Mesendoderm (in vitro differentiated cells): ENCODE measurements around the gene PEX13.
"Not testable (repeated sequence)": the region's sequence is repeated elsewhere in the genome, so short reads cannot be mapped to it uniquely, and the experiment has no call there.

Experiments
- DNase-seq: peaks from one replicate; pipeline ENCODE4 v3.0.0; 2013
- H2AK5ac ChIP-seq: 2 replicates; pipeline ENCODE4 v1.6.1; 2013; ENCODE audit warnings: low read length, inconsistent platforms
- H2BK120ac ChIP-seq: 2 replicates; pipeline ENCODE4 v1.6.1; 2013; ENCODE audit warnings: low read depth, mild to moderate bottlenecking, low read length, moderate library complexity, mixed read lengths
- H2BK15ac ChIP-seq: replicated peaks from 2 replicates; pipeline ENCODE4 v1.6.1; 2013; ENCODE audit warnings: low read depth, mild to moderate bottlenecking, moderate library complexity
- H2BK5ac ChIP-seq: 2 replicates; pipeline ENCODE4 v1.6.1; 2013; ENCODE audit warnings: low read length, inconsistent platforms
- H3K18ac ChIP-seq: 2 replicates; pipeline ENCODE4 v1.6.1; 2013; ENCODE audit warnings: mild to moderate bottlenecking, low read length, mixed read lengths
- H3K23ac ChIP-seq: one replicate; pipeline ENCODE4 v1.6.1; 2013; ENCODE audit warnings: low read length
- H3K27ac ChIP-seq: 2 replicates; pipeline ENCODE4 v1.5.1; 2013; ENCODE audit warnings: low read depth, mild to moderate bottlenecking, inconsistent platforms, low read length, moderate library complexity
- H3K27me3 ChIP-seq: 2 replicates; pipeline ENCODE4 v1.6.1; 2013; ENCODE audit warnings: low read length, control low read depth, mild to moderate bottlenecking, inconsistent platforms; ENCODE audit not compliant: insufficient read depth, poor library complexity
- H3K36me3 ChIP-seq: 2 replicates; pipeline ENCODE4 v1.6.1; 2013; ENCODE audit warnings: low read length, inconsistent platforms; ENCODE audit not compliant: control insufficient read depth, insufficient read depth
- H3K4ac ChIP-seq: one replicate; pipeline ENCODE4 v1.6.1; 2013; ENCODE audit warnings: low read depth, mild to moderate bottlenecking, low read length, moderate library complexity
- H3K4me1 ChIP-seq: 2 replicates; pipeline ENCODE4 v1.6.1; 2013; ENCODE audit warnings: low read depth, low read length, inconsistent platforms; ENCODE audit not compliant: control insufficient read depth
- H3K4me2 ChIP-seq: 2 replicates; pipeline ENCODE4 v1.6.1; 2013; ENCODE audit warnings: low read length
- H3K4me3 ChIP-seq: 2 replicates; pipeline ENCODE4 v1.5.1; 2013; ENCODE audit warnings: mild to moderate bottlenecking, low read length
- H3K56ac ChIP-seq: one replicate; pipeline ENCODE4 v1.6.1; 2013; ENCODE audit warnings: low read length
- H3K79me1 ChIP-seq: 2 replicates; pipeline ENCODE4 v1.6.1; 2013; ENCODE audit warnings: low read length, inconsistent platforms
- H3K79me2 ChIP-seq: 2 replicates; pipeline ENCODE4 v1.6.1; 2013; ENCODE audit warnings: mild to moderate bottlenecking, low read length; ENCODE audit not compliant: control insufficient read depth, insufficient read depth
- H3K9ac ChIP-seq: 2 replicates; pipeline ENCODE4 v1.6.1; 2013; ENCODE audit warnings: low read length, inconsistent platforms
- H4K5ac ChIP-seq: one replicate; pipeline ENCODE4 v1.6.1; 2013; ENCODE audit warnings: low read length
- H4K8ac ChIP-seq: one replicate; pipeline ENCODE4 v1.6.1; 2013; ENCODE audit warnings: low read depth, mild to moderate bottlenecking, control low read depth, low read length, moderate library complexity
- WGBS: extraction: QIAGEN DNeasy Blood & Tissue Kit; methylation state at CpG from one replicate; pipeline ENCODE4 v1.1.7; 2013; ENCODE audit warnings: low lambda C conversion rate, missing lambda C conversion rate; ENCODE audit not compliant: insufficient coverage; ENCODE audit errors: extremely low coverage; 5-methylcytosine and 5-hydroxymethylcytosine counted together

Gene PEX13

GRCh38 chr2:61036643-61037042 is 19.1 kb downstream of the PEX13 start:
- H2BK5ac ChIP-seq, H3K79me1 ChIP-seq, H4K5ac ChIP-seq, H3K4me1 ChIP-seq, H3K56ac ChIP-seq, H3K79me2 ChIP-seq, H3K9ac ChIP-seq, H3K36me3 ChIP-seq, H2BK15ac ChIP-seq, H4K8ac ChIP-seq, H3K4me2 ChIP-seq, H3K4ac ChIP-seq, H3K18ac ChIP-seq, H2BK120ac ChIP-seq, H3K27ac ChIP-seq, H3K23ac ChIP-seq, DNase-seq, H3K27me3 ChIP-seq, H2AK5ac ChIP-seq, H3K4me3 ChIP-seq: not testable (repeated sequence)
- no CpG with 5 or more reads among the region's 2 CpGs for WGBS

GRCh38 chr2:61042807-61043206 is 25.3 kb downstream of the PEX13 start:
- DNase-seq: peak; percentile 13
- WGBS: no CpG with 5 or more reads among the region's 3 CpGs
- no peak overlapping the region for H2BK120ac ChIP-seq

GRCh38 chr2:61044636-61045035 is 27.1 kb downstream of the PEX13 start:
- Histone ChIP-seq H3K4me3 (no peak overlapping the region), H2AK5ac (no peak overlapping the region), H3K79me1 (no peaks in the 10 kb centered on the region), H3K79me2 (no peaks in the 10 kb centered on the region), H3K4me2 (no peak overlapping the region), H4K8ac (no peak overlapping the region), H3K4me1 (no peaks in the 10 kb centered on the region), H3K18ac (no peak overlapping the region), H3K36me3 (no peaks in the 10 kb centered on the region), H3K27ac (no peak overlapping the region), H3K56ac (no peak overlapping the region), H2BK5ac (no peak overlapping the region), H2BK15ac (no peak overlapping the region), H4K5ac (no peak overlapping the region), H3K27me3 (no peaks in the 10 kb centered on the region), H3K4ac (no peak overlapping the region), H2BK120ac (no peak overlapping the region), H3K23ac (no peak overlapping the region), H3K9ac (no peak overlapping the region)
- WGBS: no CpG with 5 or more reads among the region's 4 CpGs
- DNase-seq: no peak

More at GRCh38 chr2:61042807-61043206, 25.3 kb downstream of the PEX13 start:
- no peak overlapping the region for H2BK15ac ChIP-seq
- H3K23ac ChIP-seq: no peak overlapping the region
- H3K4me1 ChIP-seq: no peaks in the 10 kb centered on the region
- no peak overlapping the region for H4K5ac ChIP-seq
- H3K56ac ChIP-seq: no peak overlapping the region
- H3K9ac ChIP-seq: no peak overlapping the region
- no peaks in the 10 kb centered on the region for H3K36me3 ChIP-seq
- no peak overlapping the region for H3K4me3 ChIP-seq
- H3K18ac ChIP-seq: no peak overlapping the region
- H3K79me2 ChIP-seq: no peaks in the 10 kb centered on the region
- no peak overlapping the region for H3K27ac ChIP-seq
- no peak overlapping the region for H3K4me2 ChIP-seq
- H4K8ac ChIP-seq: no peak overlapping the region
- H3K79me1 ChIP-seq: no peaks in the 10 kb centered on the region
- H3K4ac ChIP-seq: no peak overlapping the region
- no peak overlapping the region for H2BK5ac ChIP-seq
- no peak overlapping the region for H2AK5ac ChIP-seq
- H3K27me3 ChIP-seq: no peaks in the 10 kb centered on the region

- Histone ChIP-seq H3K4me1 (no peaks in the 10 kb centered on the region), H4K5ac (no peak overlapping the region), H3K4ac (no peak overlapping the region), H2BK5ac (no peak overlapping the region), H3K9ac (no peak overlapping the region), H3K27me3 (no peaks in the 10 kb centered on the region), H3K79me1 (no peaks in the 10 kb centered on the region), H3K79me2 (no peaks in the 10 kb centered on the region), H3K27ac (no peak overlapping the region), H3K4me3 (no peak overlapping the region), H3K4me2 (no peak overlapping the region), H4K8ac (no peak overlapping the region), H2BK120ac (no peak overlapping the region), H3K18ac (no peak overlapping the region), H2AK5ac (no peak overlapping the region), H2BK15ac (no peak overlapping the region), H3K36me3 (no peaks in the 10 kb centered on the region), H3K56ac (no peak overlapping the region), H3K23ac (no peak overlapping the region)
- DNase-seq: no peak
- WGBS: no CpG with 5 or more reads among the region's 2 CpGs
These were observed 27.7 kb downstream of the PEX13 start for GRCh38 chr2:61045226-61045625.

- no peak overlapping the region for H3K9ac ChIP-seq
- no peak overlapping the region for H2AK5ac ChIP-seq
- H3K4me2 ChIP-seq: no peak overlapping the region
- H3K27ac ChIP-seq: no peak overlapping the region
- no peak overlapping the region for H3K4me3 ChIP-seq
- H2BK15ac ChIP-seq: no peak overlapping the region
- no peaks in the 10 kb centered on the region for H3K4me1 ChIP-seq
- no peak overlapping the region for H3K23ac ChIP-seq
- no peaks in the 10 kb centered on the region for H3K36me3 ChIP-seq
- no peaks in the 10 kb centered on the region for H3K79me2 ChIP-seq
- no peak overlapping the region for H4K8ac ChIP-seq
- no peak overlapping the region for H4K5ac ChIP-seq
- H3K27me3 ChIP-seq: no peaks in the 10 kb centered on the region
- no peak overlapping the region for H3K18ac ChIP-seq
- H3K4ac ChIP-seq: no peak overlapping the region
- DNase-seq: no peak
- no peak overlapping the region for H3K56ac ChIP-seq
- no peak overlapping the region for H2BK120ac ChIP-seq
- no peaks in the 10 kb centered on the region for H3K79me1 ChIP-seq
- no CpG with 5 or more reads among the region's 4 CpGs for WGBS
- H2BK5ac ChIP-seq: no peak overlapping the region
These were observed 28.5 kb downstream of the PEX13 start for GRCh38 chr2:61045999-61046398.

- no peak overlapping the region for H3K9ac ChIP-seq
- no peak for DNase-seq
- no peak overlapping the region for H3K23ac ChIP-seq
- no peak overlapping the region for H2BK120ac ChIP-seq
- no CpG with 5 or more reads among the region's 2 CpGs for WGBS
- no peak overlapping the region for H3K56ac ChIP-seq
- no peak overlapping the region for H3K18ac ChIP-seq
- H3K27ac ChIP-seq: no peak overlapping the region
- no peak overlapping the region for H2AK5ac ChIP-seq
- no peak overlapping the region for H4K8ac ChIP-seq
- H3K79me2 ChIP-seq: no peaks in the 10 kb centered on the region
- H3K4me2 ChIP-seq: no peak overlapping the region
- no peaks in the 10 kb centered on the region for H3K4me1 ChIP-seq
- H3K4ac ChIP-seq: no peak overlapping the region
- no peak overlapping the region for H2BK15ac ChIP-seq
- no peak overlapping the region for H2BK5ac ChIP-seq
- H3K27me3 ChIP-seq: no peaks in the 10 kb centered on the region
- no peaks in the 10 kb centered on the region for H3K36me3 ChIP-seq
- H4K5ac ChIP-seq: no peak overlapping the region
- no peaks in the 10 kb centered on the region for H3K79me1 ChIP-seq
- H3K4me3 ChIP-seq: no peak overlapping the region
These were observed 38.0 kb downstream of the PEX13 start for GRCh38 chr2:61055557-61055956.
